HG02852 (cell line): ENCODE measurements around the gene OR13A1.
"Not testable (repeated sequence)": the region's sequence is repeated elsewhere in the genome, so short reads cannot be mapped to it uniquely, and the experiment has no call there.

Source experiments
- ATAC-seq: cut with Tn5 transposase; IDR thresholded peaks from one replicate; pipeline ENCODE4 v1.9.1; 2021; ENCODE audit warnings: mild to moderate bottlenecking, moderate library complexity; ENCODE audit not compliant: unreplicated experiment

Gene OR13A1

GRCh38 chr10:45315508-45315907 lies at the start of gene OR13A1:
Gene OR13A1 (minus strand): TSS chr10:45315608. CDS start chr10:45304422, 11,186 bp downstream.
- ATAC-seq, result no peak

GRCh38 chr10:45361983-45362799 lies 46.8 kb upstream of the OR13A1 start:
- ATAC-seq, result not testable (repeated sequence)

GRCh38 chr10:45358961-45359360 lies 43.6 kb upstream of the OR13A1 start:
- not testable (repeated sequence) for ATAC-seq

GRCh38 chr10:45355494-45355893 lies 40.1 kb upstream of the OR13A1 start:
- no peak for ATAC-seq

GRCh38 chr10:45354261-45354660 lies 38.9 kb upstream of the OR13A1 start:
- ATAC-seq, result no peak

GRCh38 chr10:45353186-45353585 lies 37.8 kb upstream of the OR13A1 start:
- ATAC-seq, result peak; percentile 62

- ATAC-seq, result not testable (repeated sequence)
These were observed 32.9 kb upstream of the OR13A1 start for GRCh38 chr10:45348196-45348765.

- ATAC-seq, result not testable (repeated sequence)
These were observed 32.1 kb upstream of the OR13A1 start for GRCh38 chr10:45347464-45347863.

GRCh38 chr10:45346652-45347335 lies 31.4 kb upstream of the OR13A1 start:
- not testable (repeated sequence) for ATAC-seq

- not testable (repeated sequence) for ATAC-seq
These were observed 25.0 kb upstream of the OR13A1 start for GRCh38 chr10:45340420-45340819.

- no peak for ATAC-seq
These were observed 24.5 kb upstream of the OR13A1 start for GRCh38 chr10:45339894-45340293.

- ATAC-seq, result not testable (repeated sequence)
These were observed 16.4 kb upstream of the OR13A1 start for GRCh38 chr10:45331824-45332223.

GRCh38 chr10:45326864-45327263 lies 11.5 kb upstream of the OR13A1 start:
- not testable (repeated sequence) for ATAC-seq

- ATAC-seq, result no peak
These were observed 9.7 kb upstream of the OR13A1 start for GRCh38 chr10:45325116-45325515.

GRCh38 chr10:45319702-45320101 lies 4.3 kb upstream of the OR13A1 start:
- ATAC-seq, result no peak

GRCh38 chr10:45313264-45313873 lies 2.0 kb downstream of the OR13A1 start:
- ATAC-seq, result no peak

- no peak for ATAC-seq
These were observed 6.7 kb downstream of the OR13A1 start for GRCh38 chr10:45308707-45309106.

- no peak for ATAC-seq
These were observed 12.8 kb downstream of the OR13A1 start for GRCh38 chr10:45302573-45302972.

GRCh38 chr10:45298341-45298955 lies 17.0 kb downstream of the OR13A1 start:
- ATAC-seq, result not testable (repeated sequence)

GRCh38 chr10:45294681-45295080 lies 20.7 kb downstream of the OR13A1 start:
- ATAC-seq, result no peak

GRCh38 chr10:45286980-45287379 lies 28.4 kb downstream of the OR13A1 start:
- ATAC-seq, result no peak
